ENCODE results near the gene FZD7.

DNA sequence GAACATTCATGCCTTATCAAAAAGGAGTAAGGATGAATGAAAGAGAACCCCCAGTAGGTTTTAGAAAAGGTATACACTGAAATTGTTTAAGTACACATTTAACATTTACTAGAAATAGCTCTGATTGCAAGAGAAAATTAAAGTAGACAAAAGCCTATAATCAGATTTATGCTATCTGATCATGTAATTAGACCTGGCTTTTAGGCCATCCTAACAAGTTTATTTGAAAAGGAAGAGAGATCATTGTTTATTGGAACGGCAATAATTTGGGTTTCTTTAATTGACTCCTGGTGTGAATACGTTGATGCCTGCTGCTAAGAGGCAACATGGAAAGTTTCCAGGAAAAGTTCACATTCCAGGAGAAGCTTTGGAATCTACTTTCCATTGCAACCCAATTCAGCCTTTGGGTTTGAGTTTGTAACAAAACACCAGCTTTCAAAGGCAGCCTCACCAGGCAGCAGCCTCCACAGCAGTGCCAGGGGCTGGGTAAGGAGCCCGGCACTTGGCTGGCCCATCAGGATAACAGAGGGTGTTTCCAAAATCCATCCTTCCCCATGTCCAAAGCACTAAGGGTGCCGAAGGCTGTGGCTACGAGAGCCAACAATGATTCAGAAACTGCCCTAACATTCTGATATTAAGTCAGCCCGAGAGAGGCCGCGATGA is 18.0 kb downstream of the FZD7 start:
- TF ChIP-seq CTCF (conservative IDR thresholded peaks at IDR 0.05; ENCODE audit: low read depth, low read length): no peak
- TF ChIP-seq EZH2 (IDR thresholded peaks at IDR 0.05; ENCODE audit: low read length, unreplicated experiment): no peak
- no peak for TF ChIP-seq EZH2phosphoT487 (IDR thresholded peaks at IDR 0.05; ENCODE audit: borderline replicate concordance, low read length)

Data from PC-3 (cell line).